HL-60 (cell line): ENCODE data around the gene HBG1.

Source experiments
- DNase-seq, 2 experiments: peaks; one replicate each; pipeline ENCODE4 v3.0.0-alpha.2; 2010 to 2020; ENCODE audit warnings: low read depth in 1 of 2, low spot score in 1 of 2
- H3K27ac ChIP-seq: fragments of 250-450 bp; sonication (Bioruptor Pico); replicated peaks from 2 replicates; pipeline ENCODE4 v1.5.1; 2020; ENCODE audit warnings: mild to moderate bottlenecking, moderate library complexity
- H3K27me3 ChIP-seq: fragments of 250-450 bp; sonication (Bioruptor Pico); 2 replicates; pipeline ENCODE4 v1.5.1; 2021; ENCODE audit warnings: mild to moderate bottlenecking, moderate library complexity; ENCODE audit not compliant: insufficient read depth, poor library complexity, severe bottlenecking
- H3K4me3 ChIP-seq: replicated peaks from 2 replicates; pipeline ENCODE4 v1.5.1; 2011; ENCODE audit warnings: mild to moderate bottlenecking, control low read depth, low read length; ENCODE audit not compliant: insufficient read depth
- CTCF ChIP-seq: IDR thresholded peaks from one replicate; pipeline ENCODE4 v1.5.1; 2011; ENCODE audit warnings: low read length, control low read depth, inconsistent platforms; ENCODE audit not compliant: insufficient read depth
- GABPA ChIP-seq: IDR thresholded peaks from 2 replicates; pipeline ENCODE4 v1.6.1; 2012; ENCODE audit warnings: low read depth
- POLR2AphosphoS5 ChIP-seq: IDR thresholded peaks from 2 replicates; pipeline ENCODE4 v1.6.1; 2012; ENCODE audit warnings: low read depth
- REST ChIP-seq: IDR thresholded peaks from 2 replicates; pipeline ENCODE4 v1.6.1; 2012; ENCODE audit warnings: low read depth; ENCODE audit not compliant: insufficient replicate concordance
- SPI1 ChIP-seq: IDR thresholded peaks from 2 replicates; pipeline ENCODE4 v1.6.1; 2012; ENCODE audit warnings: low read depth, mild to moderate bottlenecking, borderline replicate concordance

The HBG1 gene

GRCh38 chr11:5288108-5288905 is 38.6 kb upstream of the HBG1 start:
- Histone ChIP-seq H3K4me3 (no peak overlapping the region), H3K27ac (no peak overlapping the region), H3K27me3 (no peaks in the 10 kb centered on the region)
- no peak for DNase-seq
- TF ChIP-seq CTCF (no peak), POLR2AphosphoS5 (no peak), REST (no peak), SPI1 (no peak), GABPA (no peak)

- no peak for DNase-seq
- H3K27ac ChIP-seq: no peak overlapping the region
- TF ChIP-seq SPI1 (no peak), REST (no peak), CTCF (no peak), GABPA (no peak), POLR2AphosphoS5 (no peak)
- H3K4me3 ChIP-seq: no peak overlapping the region
- H3K27me3 ChIP-seq: no peaks in the 10 kb centered on the region
These were observed 37.2 kb upstream of the HBG1 start for GRCh38 chr11:5286901-5287300.

GRCh38 chr11:5286351-5286750 is 36.7 kb upstream of the HBG1 start:
- no peak overlapping the region for H3K4me3 ChIP-seq
- TF ChIP-seq GABPA: no peak
- H3K27me3 ChIP-seq: no peaks in the 10 kb centered on the region
- DNase-seq: no peak
- no peak overlapping the region for H3K27ac ChIP-seq

- no peak for DNase-seq
- H3K4me3 ChIP-seq: no peak overlapping the region
- TF ChIP-seq POLR2AphosphoS5: no peak
- TF ChIP-seq REST: no peak
- TF ChIP-seq SPI1: no peak
- TF ChIP-seq CTCF: no peak
- TF ChIP-seq GABPA: no peak
- H3K27ac ChIP-seq: no peak overlapping the region
- no peaks in the 10 kb centered on the region for H3K27me3 ChIP-seq
These were observed 36.2 kb upstream of the HBG1 start for GRCh38 chr11:5285703-5286340.
